HEK293 (cell line): ENCODE results near the gene CRISP2.

Experiments
- CTCF ChIA-PET: fragments of 350-600 bp; formaldehyde crosslinking; extraction: SDS; loops from one replicate; lab custom pipeline; 2021; ENCODE audit warnings: antibody characterized with exemption; lab: Yijun Ruan, JAX
- POLR2A ChIA-PET: fragments of 300-600 bp; formaldehyde crosslinking; extraction: SDS; loops from one replicate; lab custom pipeline; 2020; ENCODE audit warnings: antibody characterized with exemption, inconsistent platforms; lab: Yijun Ruan, JAX
- H3K27ac ChIP-seq: fragments of 200-500 bp; sonication (Bioruptor generic); 2 replicates; pipeline ENCODE4 v1.5.1; 2014; ENCODE audit warnings: low read depth, low read length, control low read depth, inconsistent platforms; ENCODE audit errors: extremely low read depth
- H3K36me3 ChIP-seq, 2 experiments: fragments of 200-500 bp in 1 of 2; sonication (Bioruptor generic) in 1 of 2; 1 replicate in 1 of 2; 2 replicates in 1 of 2; pipeline ENCODE4 v1.5.1; 2014 to 2017; ENCODE audit warnings: inconsistent platforms in 2 of 2, low read length in 2 of 2; ENCODE audit not compliant: control insufficient read depth in 2 of 2, insufficient read depth in 1 of 2
- H3K4me1 ChIP-seq: fragments of 200-500 bp; sonication (Bioruptor generic); 2 replicates; pipeline ENCODE4 v1.5.1; 2014; ENCODE audit warnings: mild to moderate bottlenecking, low read length, inconsistent platforms; ENCODE audit not compliant: control insufficient read depth, insufficient read depth
- H3K4me3 ChIP-seq: 2 replicates; pipeline ENCODE4 v1.5.1; 2011; ENCODE audit warnings: low read depth, mild to moderate bottlenecking, control low read depth, low read length, moderate library complexity
- H3K9me3 ChIP-seq: fragments of 200-500 bp; sonication (Bioruptor generic); 2 replicates; pipeline ENCODE4 v1.5.1; 2014; ENCODE audit warnings: low read depth, low read length, inconsistent platforms; ENCODE audit not compliant: control insufficient read depth, insufficient read depth
- GFI1B ChIP-seq: fragments of 450-650 bp; formaldehyde crosslinking; IDR thresholded peaks from 2 replicates; pipeline ENCODE4 v1.5.1; 2016; ENCODE audit warnings: missing biosample characterization, missing genetic modification characterization
- SP7 ChIP-seq: fragments of 450-650 bp; formaldehyde crosslinking; IDR thresholded peaks from 2 replicates; pipeline ENCODE4 v1.5.1; 2016; ENCODE audit warnings: missing biosample characterization, missing genetic modification characterization
- ZBTB49 ChIP-seq: fragments of 450-650 bp; formaldehyde crosslinking; IDR thresholded peaks from 2 replicates; pipeline ENCODE4 v1.5.1; 2016; ENCODE audit warnings: missing biosample characterization, missing genetic modification characterization, low read depth
- ZNF211 ChIP-seq: fragments of 450-650 bp; formaldehyde crosslinking; IDR thresholded peaks from 2 replicates; pipeline ENCODE4 v1.5.1; 2016; ENCODE audit warnings: low read depth, missing biosample characterization, missing genetic modification characterization
- ZNF248 ChIP-seq: fragments of 450-650 bp; formaldehyde crosslinking; IDR thresholded peaks from 2 replicates; pipeline ENCODE4 v1.5.1; 2017; ENCODE audit warnings: missing biosample characterization, missing genetic modification characterization
- ZNF311 ChIP-seq: fragments of 450-650 bp; formaldehyde crosslinking; IDR thresholded peaks from 2 replicates; pipeline ENCODE4 v1.5.1; 2017; ENCODE audit warnings: missing biosample characterization, missing genetic modification characterization, borderline replicate concordance
- ZNF341 ChIP-seq: fragments of 450-650 bp; formaldehyde crosslinking; IDR thresholded peaks from 2 replicates; pipeline ENCODE4; 2016; ENCODE audit warnings: low read depth, missing biosample characterization, missing genetic modification characterization
- ZNF449 ChIP-seq: fragments of 450-650 bp; formaldehyde crosslinking; IDR thresholded peaks from 2 replicates; pipeline ENCODE4 v1.5.1; 2017; ENCODE audit warnings: missing biosample characterization, mild to moderate bottlenecking, missing genetic modification characterization, moderate library complexity
- ZNF48 ChIP-seq: fragments of 450-650 bp; formaldehyde crosslinking; IDR thresholded peaks from 2 replicates; pipeline ENCODE4 v1.5.1; 2016; ENCODE audit warnings: missing biosample characterization, missing genetic modification characterization
- ZNF521 ChIP-seq: fragments of 450-650 bp; formaldehyde crosslinking; IDR thresholded peaks from 2 replicates; pipeline ENCODE4 v1.5.1; 2017; ENCODE audit warnings: missing biosample characterization, mild to moderate bottlenecking, missing genetic modification characterization
- ZNF610 ChIP-seq: fragments of 450-650 bp; formaldehyde crosslinking; IDR thresholded peaks from 2 replicates; pipeline ENCODE4 v1.5.1; 2016; ENCODE audit warnings: missing biosample characterization, missing genetic modification characterization, borderline replicate concordance
- ZNF623 ChIP-seq: fragments of 450-650 bp; formaldehyde crosslinking; IDR thresholded peaks from 2 replicates; pipeline ENCODE4 v1.5.1; 2016; ENCODE audit warnings: missing biosample characterization, missing genetic modification characterization
- ZNF645 ChIP-seq: fragments of 450-650 bp; formaldehyde crosslinking; IDR thresholded peaks from 2 replicates; pipeline ENCODE4; 2016; ENCODE audit warnings: missing biosample characterization, missing genetic modification characterization
- ZNF843 ChIP-seq: fragments of 450-650 bp; formaldehyde crosslinking; IDR thresholded peaks from 2 replicates; pipeline ENCODE4 v1.5.1; 2016; ENCODE audit warnings: missing biosample characterization, missing genetic modification characterization
- TF ChIP-seq, protein P1 (sequence below): fragments of 450-650 bp; formaldehyde crosslinking; IDR thresholded peaks from 2 replicates; pipeline ENCODE4 v1.5.1; 2016; ENCODE audit warnings: missing biosample characterization, missing genetic modification characterization, borderline replicate concordance
- TF ChIP-seq, protein P2 (sequence below): fragments of 450-650 bp; formaldehyde crosslinking; IDR thresholded peaks from 2 replicates; pipeline ENCODE4 v1.5.1; 2016; ENCODE audit warnings: missing biosample characterization, missing genetic modification characterization

CRISP2 gene

DNA sequence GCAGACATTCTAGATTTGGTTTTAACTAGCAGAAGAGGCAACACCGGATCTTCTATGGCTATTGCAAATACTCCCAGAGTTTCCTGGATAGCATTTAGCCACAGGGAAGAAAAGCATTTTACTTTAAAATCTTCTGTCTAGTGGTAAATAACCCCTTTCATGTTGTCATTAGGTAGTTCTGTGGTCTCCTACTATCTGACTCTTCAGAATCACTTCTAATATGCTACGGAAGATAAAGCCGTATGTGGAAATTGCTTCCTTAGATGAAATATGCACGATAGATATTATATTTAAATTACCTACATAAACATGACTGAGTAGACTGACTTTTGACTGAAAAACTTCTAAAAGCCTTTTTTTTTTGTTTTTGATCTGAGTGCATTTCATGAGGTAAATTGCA is 30.1 kb upstream of the CRISP2 start:
- TF ChIP-seq ZNF521 (tag by site-specific recombination) (no peak), ZBTB49 (tag by site-specific recombination) (no peak), ZNF623 (tag by site-specific recombination) (no peak), ZNF341 (tag by site-specific recombination) (no peak)
- TF ChIP-seq, protein P1, sequence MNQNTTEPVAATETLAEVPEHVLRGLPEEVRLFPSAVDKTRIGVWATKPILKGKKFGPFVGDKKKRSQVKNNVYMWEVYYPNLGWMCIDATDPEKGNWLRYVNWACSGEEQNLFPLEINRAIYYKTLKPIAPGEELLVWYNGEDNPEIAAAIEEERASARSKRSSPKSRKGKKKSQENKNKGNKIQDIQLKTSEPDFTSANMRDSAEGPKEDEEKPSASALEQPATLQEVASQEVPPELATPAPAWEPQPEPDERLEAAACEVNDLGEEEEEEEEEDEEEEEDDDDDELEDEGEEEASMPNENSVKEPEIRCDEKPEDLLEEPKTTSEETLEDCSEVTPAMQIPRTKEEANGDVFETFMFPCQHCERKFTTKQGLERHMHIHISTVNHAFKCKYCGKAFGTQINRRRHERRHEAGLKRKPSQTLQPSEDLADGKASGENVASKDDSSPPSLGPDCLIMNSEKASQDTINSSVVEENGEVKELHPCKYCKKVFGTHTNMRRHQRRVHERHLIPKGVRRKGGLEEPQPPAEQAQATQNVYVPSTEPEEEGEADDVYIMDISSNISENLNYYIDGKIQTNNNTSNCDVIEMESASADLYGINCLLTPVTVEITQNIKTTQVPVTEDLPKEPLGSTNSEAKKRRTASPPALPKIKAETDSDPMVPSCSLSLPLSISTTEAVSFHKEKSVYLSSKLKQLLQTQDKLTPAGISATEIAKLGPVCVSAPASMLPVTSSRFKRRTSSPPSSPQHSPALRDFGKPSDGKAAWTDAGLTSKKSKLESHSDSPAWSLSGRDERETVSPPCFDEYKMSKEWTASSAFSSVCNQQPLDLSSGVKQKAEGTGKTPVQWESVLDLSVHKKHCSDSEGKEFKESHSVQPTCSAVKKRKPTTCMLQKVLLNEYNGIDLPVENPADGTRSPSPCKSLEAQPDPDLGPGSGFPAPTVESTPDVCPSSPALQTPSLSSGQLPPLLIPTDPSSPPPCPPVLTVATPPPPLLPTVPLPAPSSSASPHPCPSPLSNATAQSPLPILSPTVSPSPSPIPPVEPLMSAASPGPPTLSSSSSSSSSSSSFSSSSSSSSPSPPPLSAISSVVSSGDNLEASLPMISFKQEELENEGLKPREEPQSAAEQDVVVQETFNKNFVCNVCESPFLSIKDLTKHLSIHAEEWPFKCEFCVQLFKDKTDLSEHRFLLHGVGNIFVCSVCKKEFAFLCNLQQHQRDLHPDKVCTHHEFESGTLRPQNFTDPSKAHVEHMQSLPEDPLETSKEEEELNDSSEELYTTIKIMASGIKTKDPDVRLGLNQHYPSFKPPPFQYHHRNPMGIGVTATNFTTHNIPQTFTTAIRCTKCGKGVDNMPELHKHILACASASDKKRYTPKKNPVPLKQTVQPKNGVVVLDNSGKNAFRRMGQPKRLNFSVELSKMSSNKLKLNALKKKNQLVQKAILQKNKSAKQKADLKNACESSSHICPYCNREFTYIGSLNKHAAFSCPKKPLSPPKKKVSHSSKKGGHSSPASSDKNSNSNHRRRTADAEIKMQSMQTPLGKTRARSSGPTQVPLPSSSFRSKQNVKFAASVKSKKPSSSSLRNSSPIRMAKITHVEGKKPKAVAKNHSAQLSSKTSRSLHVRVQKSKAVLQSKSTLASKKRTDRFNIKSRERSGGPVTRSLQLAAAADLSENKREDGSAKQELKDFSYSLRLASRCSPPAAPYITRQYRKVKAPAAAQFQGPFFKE, result no peak
- Histone ChIP-seq H3K4me3 (no peak overlapping the region), H3K27ac (no peak overlapping the region), H3K36me3 (no peaks in the 10 kb centered on the region), H3K9me3 (no peaks in the 10 kb centered on the region), H3K4me1 (no peaks in the 10 kb centered on the region)
- CTCF ChIA-PET, result interaction anchor here (0.6 kb wide), 1 partner anchor 138 kb away, joined by 3 read pairs; no protein-coding TSS in a partner anchor
- POLR2A ChIA-PET, result no interaction called here

GRCh38 chr6:49739423-49739822 is 26.1 kb upstream of the CRISP2 start:
- no peaks in the 10 kb centered on the region for H3K36me3 ChIP-seq
- no peak overlapping the region for H3K4me3 ChIP-seq
- no peak for TF ChIP-seq ZNF610 (tag by site-specific recombination)
- no peak for TF ChIP-seq ZNF311 (tag by site-specific recombination)
- TF ChIP-seq, all 188 proteins: peak for 0
- ChIA-PET CTCF (interaction anchor here (0.6 kb wide), 1 partner anchor 355 kb away, joined by 3 read pairs; no protein-coding TSS in a partner anchor), POLR2A (no interaction called here)
- Histone ChIP-seq H3K9me3 (no peaks in the 10 kb centered on the region), H3K4me1 (no peaks in the 10 kb centered on the region), H3K27ac (no peak overlapping the region)

DNA sequence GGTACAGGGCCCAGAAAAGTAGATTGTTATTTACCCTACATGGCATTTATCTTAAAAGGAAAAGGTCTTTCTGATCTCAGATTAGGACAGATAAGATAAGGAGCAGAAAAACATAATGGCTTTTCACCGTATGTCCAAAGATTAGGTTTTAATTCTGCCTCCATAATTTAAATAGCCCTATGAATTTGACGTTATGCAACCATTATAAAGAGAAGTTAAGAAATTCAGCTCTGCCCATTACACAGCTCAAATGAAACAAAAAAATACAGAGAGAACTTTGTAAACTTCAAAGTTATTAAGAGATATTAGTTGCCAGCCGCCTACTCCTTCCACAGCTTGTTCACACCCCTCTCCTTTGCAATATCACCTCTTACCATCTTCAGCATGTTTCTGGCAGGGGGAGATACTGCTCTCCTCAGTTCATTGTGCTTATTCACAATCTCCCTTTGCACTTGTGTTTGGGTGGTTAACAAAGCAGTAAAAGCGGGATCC is 22.7 kb upstream of the CRISP2 start:
- H3K4me3 ChIP-seq, result no peak overlapping the region
- no peak overlapping the region for H3K27ac ChIP-seq
- no peaks in the 10 kb centered on the region for H3K4me1 ChIP-seq
- ChIA-PET CTCF (interaction anchor here (1.0 kb wide), 1 partner anchor 204 kb away, joined by 3 read pairs; no protein-coding TSS in a partner anchor), POLR2A (no interaction called here)
- H3K9me3 ChIP-seq, result no peaks in the 10 kb centered on the region
- H3K36me3 ChIP-seq, result no peaks in the 10 kb centered on the region
- no peak for TF ChIP-seq ZNF645 (tag by site-specific recombination)
- no peak for TF ChIP-seq ZNF843 (tag by site-specific recombination)
- no peak for TF ChIP-seq ZNF248 (tag by site-specific recombination)
- TF ChIP-seq, protein P2, sequence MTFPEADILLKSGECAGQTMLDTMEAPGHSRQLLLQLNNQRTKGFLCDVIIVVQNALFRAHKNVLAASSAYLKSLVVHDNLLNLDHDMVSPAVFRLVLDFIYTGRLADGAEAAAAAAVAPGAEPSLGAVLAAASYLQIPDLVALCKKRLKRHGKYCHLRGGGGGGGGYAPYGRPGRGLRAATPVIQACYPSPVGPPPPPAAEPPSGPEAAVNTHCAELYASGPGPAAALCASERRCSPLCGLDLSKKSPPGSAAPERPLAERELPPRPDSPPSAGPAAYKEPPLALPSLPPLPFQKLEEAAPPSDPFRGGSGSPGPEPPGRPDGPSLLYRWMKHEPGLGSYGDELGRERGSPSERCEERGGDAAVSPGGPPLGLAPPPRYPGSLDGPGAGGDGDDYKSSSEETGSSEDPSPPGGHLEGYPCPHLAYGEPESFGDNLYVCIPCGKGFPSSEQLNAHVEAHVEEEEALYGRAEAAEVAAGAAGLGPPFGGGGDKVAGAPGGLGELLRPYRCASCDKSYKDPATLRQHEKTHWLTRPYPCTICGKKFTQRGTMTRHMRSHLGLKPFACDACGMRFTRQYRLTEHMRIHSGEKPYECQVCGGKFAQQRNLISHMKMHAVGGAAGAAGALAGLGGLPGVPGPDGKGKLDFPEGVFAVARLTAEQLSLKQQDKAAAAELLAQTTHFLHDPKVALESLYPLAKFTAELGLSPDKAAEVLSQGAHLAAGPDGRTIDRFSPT (tag by site-specific recombination), result no peak
- no peak for TF ChIP-seq GFI1B (tag by site-specific recombination)
- TF ChIP-seq SP7, result no peak
- TF ChIP-seq ZNF211 (tag by site-specific recombination), result no peak
- TF ChIP-seq ZNF610 (tag by site-specific recombination), result no peak
- no peak for TF ChIP-seq ZNF449 (tag by site-specific recombination)
- no peak for TF ChIP-seq ZNF48 (tag by site-specific recombination)
